SH-SY5Y (cell line): ENCODE data around the gene POU3F2.

ENCODE experiments used
- GATA2 ChIP-seq: IDR thresholded peaks from 2 replicates; pipeline ENCODE4 v1.6.1; 2011; ENCODE audit warnings: mild to moderate bottlenecking, low read depth, low read length
- GATA3 ChIP-seq: IDR thresholded peaks from 2 replicates; pipeline ENCODE4 v1.6.1; 2011; ENCODE audit warnings: low read depth, mild to moderate bottlenecking, low read length, moderate library complexity

DNA sequence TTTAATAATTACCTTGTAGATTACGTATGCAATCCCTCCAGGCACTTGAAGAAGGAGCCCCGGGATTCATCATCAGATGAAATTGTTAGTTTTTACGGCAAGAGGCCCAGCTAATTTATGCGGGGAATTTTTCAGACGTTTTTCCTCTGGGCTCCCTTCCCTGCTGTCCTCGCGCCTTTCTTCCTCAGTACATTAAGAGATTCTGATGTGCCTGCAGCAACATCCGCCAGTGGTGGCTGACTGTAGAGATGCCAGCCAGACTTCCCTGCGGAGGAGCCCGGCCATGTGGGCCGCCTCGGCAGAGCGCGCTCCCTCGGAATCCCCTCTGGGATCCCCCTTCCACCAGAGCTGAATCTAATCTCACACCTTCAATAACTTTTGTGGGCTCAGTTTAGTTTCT lies 46.4 kb upstream of the POU3F2 start:
- TF ChIP-seq GATA2, result no peak
- no peak for TF ChIP-seq GATA3
